Spinal cord (tissue), 10 donors: ENCODE results near the gene NOS3. TPM values are rescaled to one million over a fixed set of nuclear protein-coding genes. Genes with fewer than 3 reads are reported as not detected.

Experiments
- DNase-seq, 6 donors: peaks; one replicate each; pipeline versions ENCODE4 v3.0.0 to v3.0.0-alpha.2; 2013 to 2015; ENCODE audit warnings: low spot score in 6 of 6, low read depth in 4 of 6
- H3K27ac ChIP-seq: one replicate; pipeline ENCODE4 v1.5.1; 2013; ENCODE audit warnings: low read depth, low read length, control low read depth
- H3K27me3 ChIP-seq: one replicate; pipeline ENCODE4 v1.6.1; 2013; ENCODE audit warnings: low read length; ENCODE audit not compliant: control insufficient read depth, insufficient read depth
- H3K36me3 ChIP-seq: one replicate; pipeline ENCODE4 v1.6.1; 2013; ENCODE audit warnings: low read length; ENCODE audit not compliant: control insufficient read depth, insufficient read depth
- H3K4me1 ChIP-seq: one replicate; pipeline ENCODE4 v1.6.1; 2013; ENCODE audit warnings: low read length; ENCODE audit not compliant: control insufficient read depth, insufficient read depth
- H3K4me3 ChIP-seq: one replicate; pipeline ENCODE4 v1.5.1; 2013; ENCODE audit warnings: low read depth, low read length, control low read depth
- H3K9me3 ChIP-seq: one replicate; pipeline ENCODE4 v1.6.1; 2013; ENCODE audit warnings: low read length; ENCODE audit not compliant: control insufficient read depth, insufficient read depth
- WGBS: methylation state at CpG from one replicate; pipeline ENCODE4 v1.1.5; 2013; ENCODE audit warnings: missing lambda C conversion rate; ENCODE audit not compliant: insufficient coverage; 5-methylcytosine and 5-hydroxymethylcytosine counted together
- polyA plus RNA-seq, 2 donors: library from polyadenylated mRNA; unstranded; fragments of 120-200 nt; gene quantifications; one replicate each; pipeline ENCODE4 v1.2.1, GENCODE V29; 2013; ENCODE audit not compliant: insufficient read length in 2 of 2
- total RNA-seq, 2 donors: library from RNA; depleted of rRNA in 1 of 2; stranded (reverse); fragments of 120-200 nt in 1 of 2; fragments of >200 nt in 1 of 2; gene quantifications; one replicate each; pipeline versions ENCODE4 v1.2.3 to v1.2.4, GENCODE V29; 2013 to 2014
- donor health status: healthy.

NOS3 gene
- total and polyA plus RNA-seq, 4 donors = 2.4 to 13.4 (median 9.3) TPM

DNA sequence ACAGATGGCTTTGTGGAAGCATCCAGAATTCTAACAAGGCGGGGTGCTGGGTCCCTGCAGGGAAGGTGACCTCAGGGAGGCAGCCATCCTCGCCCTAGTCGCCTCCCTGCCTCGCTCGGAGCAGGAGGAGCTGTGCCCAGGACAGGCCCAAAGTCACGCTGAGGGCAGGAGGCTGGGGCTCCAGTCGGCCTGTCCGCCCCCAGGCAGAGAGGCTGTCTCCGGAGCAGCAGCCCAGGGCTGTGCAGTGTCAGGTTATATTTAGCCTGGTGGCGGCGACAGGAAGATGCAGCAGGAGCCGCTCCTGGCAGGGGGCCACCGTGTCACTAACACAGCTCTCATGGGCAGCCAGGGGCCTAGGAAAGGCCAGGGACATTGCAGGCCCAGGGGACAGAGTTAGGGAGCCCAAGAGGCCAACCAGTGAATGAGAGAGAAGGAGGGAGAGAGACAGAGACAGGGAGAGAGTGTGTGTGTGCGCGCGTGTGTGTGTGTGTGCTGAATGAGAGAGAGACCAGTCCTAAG lies 26.2 kb upstream of the NOS3 start:
- WGBS = 60% methylated on average over 16 of the region's 16 CpGs
- no peaks in the 10 kb centered on the region for H3K27me3 ChIP-seq
- peak in 1 of 6 donors; percentile 46 for DNase-seq
- H3K36me3 ChIP-seq = peaks cover 54% of the 10 kb centered on the region
- no peak overlapping the region for H3K4me3 ChIP-seq
- no peaks in the 10 kb centered on the region for H3K9me3 ChIP-seq
- H3K4me1 ChIP-seq = peaks cover 52% of the 10 kb centered on the region
- H3K27ac ChIP-seq = no peak overlapping the region

DNA sequence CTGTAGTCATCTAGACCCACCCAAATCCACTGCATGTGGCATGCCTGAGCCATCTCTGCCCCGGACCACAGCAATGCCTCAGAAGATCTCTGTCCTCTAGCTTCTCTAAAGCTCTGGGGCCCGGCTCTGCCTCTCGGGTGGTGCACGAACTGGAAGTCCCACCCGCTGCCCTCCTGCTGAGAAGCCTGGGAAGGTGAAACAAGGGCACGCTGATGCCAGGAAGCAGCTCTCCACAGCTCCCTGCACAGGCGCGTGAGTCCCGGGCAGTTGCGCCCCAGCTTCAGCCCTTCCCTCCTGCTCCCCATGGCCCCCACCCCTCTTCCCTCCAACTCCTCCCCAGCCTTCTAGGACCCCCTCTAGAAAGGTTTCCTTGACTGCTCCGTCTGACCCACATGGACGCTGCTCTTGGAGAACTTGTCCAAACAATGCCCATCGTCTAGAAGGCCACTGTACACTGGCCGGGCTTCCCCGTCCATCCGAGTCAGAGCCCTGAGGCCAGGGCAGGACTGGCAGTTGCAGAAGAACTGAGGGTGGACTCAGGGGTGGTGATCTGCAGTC lies 25.5 kb upstream of the NOS3 start:
- no peaks in the 10 kb centered on the region for H3K9me3 ChIP-seq
- H3K4me3 ChIP-seq = no peak overlapping the region
- H3K27ac ChIP-seq = no peak overlapping the region
- no peaks in the 10 kb centered on the region for H3K27me3 ChIP-seq
- WGBS = 85% methylated on average over 16 of the region's 16 CpGs
- no peak for DNase-seq
- H3K36me3 ChIP-seq = peaks cover 57% of the 10 kb centered on the region
- H3K4me1 ChIP-seq = peaks cover 59% of the 10 kb centered on the region

DNA sequence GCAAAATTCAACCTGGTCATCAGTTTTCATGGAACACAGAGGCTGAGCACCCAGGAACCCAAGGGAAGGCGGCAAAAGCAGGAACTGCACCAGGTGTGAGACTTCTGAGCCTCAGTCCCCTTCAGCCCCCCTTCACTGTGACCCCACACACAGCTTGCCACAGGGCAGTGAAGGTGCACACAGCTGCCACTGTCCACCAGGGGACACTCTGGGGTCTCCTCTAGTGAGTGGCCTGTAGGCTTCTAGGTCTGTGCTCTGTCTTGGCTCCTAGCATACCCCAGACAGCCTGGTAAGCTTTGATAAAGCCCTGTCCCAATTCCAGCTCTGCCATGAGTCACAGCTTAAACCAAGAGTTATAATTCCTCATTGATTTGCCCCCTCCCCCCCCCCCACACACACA lies 24.8 kb upstream of the NOS3 start:
- Histone ChIP-seq H3K4me3 (no peak overlapping the region), H3K36me3 (peaks cover 64% of the 10 kb centered on the region), H3K4me1 (peaks cover 65% of the 10 kb centered on the region), H3K27me3 (no peaks in the 10 kb centered on the region), H3K9me3 (no peaks in the 10 kb centered on the region), H3K27ac (no peak overlapping the region)
- 71% methylated on average over 1 of the region's 1 CpG for WGBS
- DNase-seq = no peak

DNA sequence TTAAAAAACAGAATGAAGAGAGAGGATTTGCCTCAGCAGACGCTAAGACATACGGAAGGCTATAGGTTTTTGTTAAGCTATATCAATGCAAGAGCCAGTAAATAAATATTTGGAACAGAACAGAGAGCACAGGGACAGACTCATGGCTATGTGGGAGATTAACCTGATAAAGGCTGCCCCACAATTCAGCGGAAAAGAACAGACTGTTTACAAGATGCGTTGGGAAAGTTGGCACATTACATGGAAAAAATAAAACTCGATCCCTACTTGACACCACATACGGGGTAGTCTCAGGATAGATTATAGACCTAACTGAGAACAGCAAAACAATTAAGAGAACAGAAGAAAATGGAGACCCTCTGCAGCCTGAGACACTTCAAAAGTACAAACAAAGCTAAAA lies 23.5 kb upstream of the NOS3 start:
- DNase-seq = no peak
- WGBS = 100% methylated on average over 2 of the region's 6 CpGs
- no peaks in the 10 kb centered on the region for H3K9me3 ChIP-seq
- H3K27me3 ChIP-seq = no peaks in the 10 kb centered on the region
- H3K36me3 ChIP-seq = peaks cover 67% of the 10 kb centered on the region
- no peak overlapping the region for H3K4me3 ChIP-seq
- H3K27ac ChIP-seq = no peak overlapping the region
- peaks cover 69% of the 10 kb centered on the region for H3K4me1 ChIP-seq

DNA sequence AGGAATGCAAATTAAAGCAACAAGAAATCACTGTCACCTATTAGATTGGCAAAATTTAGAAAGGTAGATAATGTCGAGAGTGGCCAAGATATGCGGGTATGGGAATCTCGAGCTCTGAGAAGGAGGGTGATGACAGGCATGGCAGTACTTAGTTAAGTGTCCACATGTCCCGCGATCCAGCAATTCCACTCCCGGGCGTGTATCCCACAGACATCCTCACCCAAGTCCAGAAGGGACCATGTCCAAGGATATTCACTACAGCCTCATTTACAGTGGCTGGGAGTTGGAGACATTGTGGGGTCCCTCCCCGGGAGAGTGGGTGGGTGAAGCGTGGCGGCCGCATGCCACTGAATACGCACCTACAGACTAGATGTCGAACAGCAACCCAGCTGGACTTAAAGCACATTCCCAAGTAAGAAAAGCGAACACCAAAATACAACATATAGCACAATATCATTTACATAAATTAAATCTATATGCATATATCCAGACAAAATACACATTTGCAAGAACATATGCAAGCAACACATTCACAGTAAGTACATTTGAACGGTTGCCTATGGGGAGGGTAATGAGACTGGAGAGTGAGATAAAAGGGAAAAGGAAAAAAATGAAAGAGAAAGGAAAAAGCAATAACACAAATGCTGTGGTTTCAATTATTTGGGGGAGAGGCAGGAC lies 22.6 kb upstream of the NOS3 start:
- Histone ChIP-seq H3K27me3 (no peaks in the 10 kb centered on the region), H3K9me3 (no peaks in the 10 kb centered on the region), H3K4me1 (peaks cover 66% of the 10 kb centered on the region), H3K36me3 (peaks cover 62% of the 10 kb centered on the region), H3K4me3 (no peak overlapping the region), H3K27ac (no peak overlapping the region)
- WGBS = 83% methylated on average over 4 of the region's 15 CpGs
- peak in 1 of 6 donors; percentile 87 for DNase-seq

DNA sequence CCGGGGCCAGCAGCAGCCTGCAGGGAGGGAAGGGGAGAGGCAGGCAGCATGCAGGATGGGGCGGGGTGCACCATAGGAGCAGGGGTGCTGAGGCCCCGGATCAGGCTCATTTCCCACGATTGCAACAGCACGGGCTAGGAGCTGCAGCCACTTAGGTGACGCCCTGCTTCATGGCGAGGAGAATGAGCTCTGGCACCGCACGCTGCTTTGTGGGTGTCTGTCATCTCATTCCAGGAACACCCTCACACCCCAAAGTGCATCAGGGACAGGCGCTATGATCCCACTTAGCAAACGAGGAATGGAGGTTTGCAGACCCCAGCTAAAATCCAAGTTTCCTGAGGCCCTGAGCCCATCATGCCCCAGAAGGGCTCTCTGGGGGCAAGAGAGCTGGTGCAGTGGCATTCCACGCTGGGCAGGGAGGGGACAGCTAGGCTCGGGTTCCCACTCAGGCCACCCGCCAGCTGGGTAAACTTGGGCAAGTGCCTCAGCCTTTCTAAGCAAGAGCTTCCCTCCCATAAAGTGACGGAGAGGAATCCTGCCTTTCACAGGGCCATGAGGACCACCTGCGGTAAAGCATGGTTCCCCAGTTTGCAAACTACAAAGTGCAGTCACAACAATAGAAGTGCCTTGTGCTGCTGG lies 22.0 kb upstream of the NOS3 start:
- WGBS = 51% methylated on average over 16 of the region's 16 CpGs
- Histone ChIP-seq H3K4me3 (no peak overlapping the region), H3K27ac (no peak overlapping the region), H3K36me3 (peaks cover 62% of the 10 kb centered on the region), H3K4me1 (peaks cover 64% of the 10 kb centered on the region), H3K9me3 (no peaks in the 10 kb centered on the region), H3K27me3 (no peaks in the 10 kb centered on the region)
- peak in 1 of 6 donors; percentile 43 for DNase-seq

DNA sequence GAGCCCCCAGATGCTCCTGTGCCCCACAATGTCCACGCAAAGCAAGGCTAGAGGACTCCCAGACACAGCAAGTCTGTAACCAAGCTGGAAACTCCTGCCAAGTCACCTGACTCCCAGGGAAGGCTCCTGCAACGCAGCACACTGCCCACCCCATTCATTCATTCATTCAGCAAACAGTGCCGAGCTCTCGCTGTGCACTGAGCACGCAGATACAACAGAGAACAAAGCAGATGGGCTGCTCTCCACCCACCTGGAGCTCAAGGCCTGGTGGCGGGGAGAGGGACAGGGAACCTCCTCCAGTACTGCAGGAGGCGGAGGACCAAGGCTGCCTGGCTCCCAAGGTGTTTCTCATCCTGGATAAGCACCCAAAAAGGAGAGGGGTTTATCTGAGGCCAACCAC lies 21.3 kb upstream of the NOS3 start:
- H3K27ac ChIP-seq = no peak overlapping the region
- H3K27me3 ChIP-seq = no peaks in the 10 kb centered on the region
- peaks cover 59% of the 10 kb centered on the region for H3K36me3 ChIP-seq
- H3K4me1 ChIP-seq = peaks cover 64% of the 10 kb centered on the region
- no peaks in the 10 kb centered on the region for H3K9me3 ChIP-seq
- DNase-seq = no peak
- WGBS = 25% methylated on average over 4 of the region's 7 CpGs
- no peak overlapping the region for H3K4me3 ChIP-seq

DNA sequence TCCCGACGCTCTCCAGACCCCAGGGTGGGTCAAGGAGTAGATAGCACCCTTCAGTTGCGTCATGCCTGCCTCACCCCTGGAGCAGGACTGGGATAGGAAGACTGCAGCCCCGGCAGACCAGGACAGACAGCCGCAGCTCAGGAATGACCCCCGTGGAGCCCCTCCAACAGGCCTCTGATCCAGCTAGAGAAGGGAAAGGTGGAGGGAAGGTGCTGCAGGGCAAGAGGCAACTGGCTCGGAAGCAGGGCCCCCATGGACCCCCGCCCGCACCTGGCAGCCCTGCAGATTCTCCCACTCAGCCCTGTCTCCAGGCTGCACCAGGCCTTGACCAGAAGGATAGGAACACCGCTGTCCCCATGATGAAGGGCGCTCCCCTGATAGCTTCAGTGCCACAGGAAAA lies 20.4 kb upstream of the NOS3 start:
- no peak for DNase-seq
- WGBS = 71% methylated on average over 11 of the region's 11 CpGs
- Histone ChIP-seq H3K27me3 (no peaks in the 10 kb centered on the region), H3K9me3 (no peaks in the 10 kb centered on the region), H3K36me3 (peaks cover 50% of the 10 kb centered on the region), H3K4me1 (peaks cover 64% of the 10 kb centered on the region), H3K27ac (no peak overlapping the region), H3K4me3 (no peak overlapping the region)

DNA sequence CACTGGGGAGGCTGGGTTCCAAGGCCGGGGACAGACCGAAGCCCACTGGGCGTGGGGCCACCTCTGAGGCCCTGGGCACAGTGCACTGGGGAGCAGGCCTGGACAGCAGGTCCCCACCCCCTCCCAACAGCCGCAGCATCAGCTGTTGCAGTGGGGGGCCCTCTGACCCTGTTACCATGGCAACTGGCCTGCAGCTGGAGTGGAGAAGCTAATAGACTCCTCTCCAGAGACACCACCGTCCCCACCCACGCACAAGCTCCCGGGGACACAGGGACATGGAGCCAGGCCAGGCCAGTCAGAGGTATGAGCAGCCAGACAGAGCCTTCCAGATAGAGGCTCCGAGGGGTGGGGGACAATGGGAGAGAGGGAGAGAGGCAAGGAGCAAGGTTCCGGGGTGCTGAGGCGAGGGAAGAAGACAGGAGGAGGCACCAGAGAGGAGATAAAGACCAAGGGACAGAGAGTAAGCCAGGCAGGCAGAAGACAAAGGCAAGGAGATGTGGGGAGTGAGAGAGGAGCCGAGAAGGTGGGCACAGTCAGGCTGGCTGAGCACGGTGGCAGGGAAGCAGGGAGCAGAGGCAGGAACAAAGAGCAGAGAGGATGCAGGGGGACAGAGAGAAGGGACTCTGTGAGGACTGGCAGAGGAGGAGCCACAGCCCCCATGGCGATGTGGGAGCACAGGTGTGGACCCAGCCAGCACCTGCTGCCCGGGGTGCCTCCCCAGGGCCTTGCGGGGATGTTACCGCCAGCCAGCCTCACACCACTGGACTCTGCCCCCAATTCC lies 19.4 kb upstream of the NOS3 start:
- DNase-seq = peak in 2 of 6 donors; percentile 72 to 85
- peaks cover 74% of the 10 kb centered on the region for H3K4me1 ChIP-seq
- WGBS = 26% methylated on average over 14 of the region's 16 CpGs
- H3K36me3 ChIP-seq = peaks cover 48% of the 10 kb centered on the region
- peak overlapping the region; percentile 47 for H3K27ac ChIP-seq
- no peaks in the 10 kb centered on the region for H3K9me3 ChIP-seq
- no peaks in the 10 kb centered on the region for H3K27me3 ChIP-seq
- no peak overlapping the region for H3K4me3 ChIP-seq
